Globus pallidus (tissue), 1 donor: Measurements from ENCODE around the gene PREP.
"Not testable (repeated sequence)": the region's sequence is repeated elsewhere in the genome, so short reads cannot be mapped to it uniquely, and the experiment has no call there.

Source experiments
- DNase-seq: peaks from one replicate; pipeline ENCODE4 v3.0.0-alpha.2; 2015; ENCODE audit warnings: low spot score

The PREP gene

GRCh38 chr6:105269390-105269789 lies 133.5 kb downstream of the PREP start:
- DNase-seq: no peak

DNA sequence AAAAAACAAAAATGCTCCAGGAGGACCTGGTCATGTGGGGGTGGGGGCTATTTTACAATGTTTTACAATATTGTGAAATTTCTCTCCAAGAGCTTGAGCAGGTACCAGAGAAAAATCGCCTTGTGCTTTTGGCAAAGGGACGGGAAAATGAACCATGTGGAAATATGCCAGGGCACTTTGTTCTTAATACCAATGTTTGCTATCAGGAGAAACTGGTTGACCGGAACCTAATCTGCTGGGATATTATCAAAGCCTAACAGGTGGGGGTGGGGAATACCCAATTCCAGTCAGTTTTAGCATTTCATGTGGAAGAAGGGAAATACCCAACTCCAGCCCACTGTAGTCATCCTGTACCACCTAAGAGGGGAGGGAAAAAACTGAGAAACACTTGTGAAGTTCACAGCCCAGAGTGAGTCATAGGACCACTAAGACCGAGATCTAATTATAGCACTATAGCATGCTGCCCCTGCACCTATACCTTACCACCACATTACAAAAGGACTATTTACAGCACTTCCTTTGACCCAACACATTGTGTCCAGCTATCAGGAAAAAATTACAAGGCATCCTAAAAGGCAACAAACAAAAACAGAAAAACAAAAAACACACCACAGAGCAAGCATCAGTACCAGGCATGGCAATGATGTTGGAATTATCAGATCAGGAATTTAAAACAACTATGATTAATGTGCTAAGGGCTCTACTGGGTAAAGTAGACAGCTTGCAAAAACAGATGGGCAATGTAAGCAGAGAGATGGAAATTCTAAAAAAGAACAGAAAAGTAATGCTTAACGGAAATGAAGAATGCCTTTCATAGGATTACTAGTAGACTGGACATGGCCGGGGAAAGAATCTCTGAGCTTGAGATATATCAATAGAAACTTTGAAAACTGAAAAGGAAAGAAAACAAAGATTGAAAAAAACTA lies 138.9 kb downstream of the PREP start:
- DNase-seq: no peak

DNA sequence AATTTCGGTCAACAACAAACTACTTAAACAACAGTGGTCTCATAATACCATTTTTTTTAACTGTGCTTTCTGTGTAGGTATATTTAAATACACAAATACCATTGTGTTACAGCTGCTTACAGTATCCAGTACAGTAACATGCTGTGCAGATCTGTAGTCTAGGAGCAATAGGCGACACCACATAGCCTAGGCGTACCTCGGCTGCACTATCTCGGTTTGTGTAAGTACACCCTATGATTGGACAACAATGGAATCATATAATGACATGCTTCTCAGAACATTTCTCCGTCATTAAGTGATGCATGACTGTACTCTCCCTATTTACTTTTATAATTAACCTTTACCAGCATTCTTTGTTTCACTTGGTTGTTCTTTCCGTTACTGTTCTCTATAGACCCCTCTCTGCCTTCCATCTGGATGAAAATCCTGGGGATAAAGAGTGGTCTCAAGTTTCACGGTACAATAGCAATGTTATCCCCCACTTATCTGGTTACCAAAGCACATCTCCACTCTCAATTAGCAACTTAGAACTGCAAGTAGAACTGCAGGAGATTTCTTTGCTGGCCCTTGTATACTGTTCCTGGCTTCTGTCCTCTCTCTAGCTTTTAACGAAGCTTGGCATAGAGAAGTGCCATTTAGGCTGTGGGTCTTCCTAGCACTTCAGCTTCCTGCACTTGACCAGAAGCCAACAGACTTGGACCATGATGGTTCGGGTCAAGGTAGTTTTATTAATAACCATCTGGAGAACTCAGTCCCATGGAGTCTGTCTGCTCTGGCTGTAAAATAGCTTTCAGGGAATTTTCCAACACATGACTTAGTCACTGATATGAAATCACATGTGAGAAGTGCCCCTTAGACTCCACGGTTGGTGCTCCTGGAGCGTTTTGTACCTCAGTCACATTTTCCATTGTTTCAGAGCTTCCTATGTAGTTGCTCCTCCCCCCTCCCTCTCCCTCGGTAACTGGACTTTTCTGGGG lies 142.7 kb downstream of the PREP start:
- no peak for DNase-seq

GRCh38 chr6:105258816-105259215 lies 144.1 kb downstream of the PREP start:
- DNase-seq: no peak

GRCh38 chr6:105257340-105257739 lies 145.5 kb downstream of the PREP start:
- DNase-seq: no peak

DNA sequence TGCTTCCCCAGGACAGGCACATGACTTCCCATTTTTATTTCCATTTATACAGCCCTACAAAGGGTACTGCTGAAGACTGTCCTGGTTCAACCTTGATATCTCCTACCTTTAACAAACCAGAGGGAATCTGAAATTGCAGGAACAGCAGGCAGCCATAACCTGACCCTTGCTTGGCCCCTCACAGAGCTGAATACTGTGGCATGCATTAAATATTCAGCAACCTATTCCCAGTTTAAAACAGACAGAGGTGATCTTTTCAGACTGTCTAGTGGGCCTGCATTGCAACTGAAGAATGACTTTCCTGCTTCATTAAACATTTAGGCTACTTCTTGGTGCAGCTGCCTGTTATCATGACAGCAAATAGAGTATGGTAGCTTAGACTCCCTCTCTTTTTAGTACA lies 146.3 kb downstream of the PREP start:
- no peak for DNase-seq

- DNase-seq: no peak
These were observed 149.1 kb downstream of the PREP start for GRCh38 chr6:105253787-105254186.

DNA sequence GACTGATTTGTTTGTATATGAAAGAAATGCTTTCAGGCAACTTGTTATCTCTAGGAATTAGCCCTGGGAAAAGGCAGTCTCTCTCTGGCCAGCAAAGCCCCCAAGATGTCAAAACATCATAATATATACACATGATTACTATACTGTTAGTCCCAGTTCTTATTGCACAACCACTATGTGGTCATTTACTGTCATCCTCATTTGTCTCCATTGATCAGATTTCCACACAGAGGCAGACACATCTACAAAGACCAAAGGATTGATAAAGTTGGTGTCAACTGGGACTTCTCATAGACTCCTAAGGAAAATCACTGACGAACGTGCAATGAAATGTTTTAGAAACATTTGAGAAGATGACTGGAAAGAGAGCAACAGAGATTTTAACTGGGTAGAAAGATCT lies 151.2 kb downstream of the PREP start:
- no peak for DNase-seq

DNA sequence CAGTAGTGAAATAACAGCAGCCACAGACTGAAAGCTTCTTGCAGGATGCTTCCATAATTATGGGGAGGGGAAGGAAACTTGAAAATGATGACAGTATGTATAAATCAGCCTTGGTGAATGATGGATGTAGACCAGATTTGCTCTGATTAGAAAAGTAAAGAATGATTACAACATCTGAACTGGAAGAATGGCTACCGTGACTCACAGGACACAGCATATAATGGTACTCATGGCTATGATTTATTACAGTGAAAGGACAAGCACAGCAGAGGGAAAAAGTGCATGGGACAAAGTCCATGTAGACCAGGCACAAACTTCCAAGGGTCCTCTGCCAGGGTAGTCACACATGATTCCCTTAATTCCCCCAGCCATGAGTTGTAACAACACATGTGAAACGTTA lies 152.3 kb downstream of the PREP start:
- DNase-seq: no peak

GRCh38 chr6:105243487-105243886 lies 159.4 kb downstream of the PREP start:
- no peak for DNase-seq

DNA sequence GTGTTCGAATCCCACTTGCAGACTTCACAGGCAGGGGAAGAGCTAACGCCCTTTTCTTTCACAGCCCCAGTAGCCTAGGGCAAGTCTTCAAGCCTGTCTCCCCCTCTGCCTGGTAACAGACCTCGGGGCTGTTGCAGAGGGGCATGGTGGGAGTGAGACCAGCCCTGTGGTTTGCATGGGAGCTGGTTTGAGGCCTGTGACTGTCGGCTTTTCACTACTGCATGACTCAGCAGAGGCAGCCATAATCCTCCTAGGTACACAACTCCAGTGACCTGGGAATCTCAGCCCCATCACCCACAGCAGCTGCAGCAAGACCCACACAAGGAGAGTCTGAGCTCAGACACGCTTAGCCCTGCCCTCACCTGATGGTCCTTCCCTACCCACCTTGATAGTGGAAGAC lies 167.7 kb downstream of the PREP start:
- DNase-seq: no peak

- DNase-seq: not testable (repeated sequence)
These were observed 171.1 kb downstream of the PREP start for GRCh38 chr6:105231771-105232170.
